Choroid plexus epithelial cell (primary cell): Measurements from ENCODE around the gene GUCD1.
A peak's percentile ranks its signal among the peaks of the same experiment; 100 is the strongest.

ENCODE experiments used
- DNase-seq: peaks from one replicate; pipeline ENCODE4 v3.0.0-alpha.2; 2010; ENCODE audit warnings: low read depth
- H3K4me3 ChIP-seq: 2 replicates; pipeline ENCODE4 v1.5.1; 2011; ENCODE audit warnings: low read depth, mild to moderate bottlenecking, control low read depth, low read length, moderate library complexity
- CTCF ChIP-seq: conservative IDR thresholded peaks from 2 replicates; pipeline ENCODE4 v1.5.1; 2011; ENCODE audit warnings: low read depth, mild to moderate bottlenecking, control low read depth, inconsistent platforms, low read length, moderate library complexity

Gene GUCD1

GRCh38 chr22:24498824-24499223 lies 56.1 kb downstream of the GUCD1 start:
- H3K4me3 ChIP-seq = no peak overlapping the region
- DNase-seq = no peak
- no peak for TF ChIP-seq CTCF

- H3K4me3 ChIP-seq = no peak overlapping the region
- no peak for TF ChIP-seq CTCF
- DNase-seq = no peak
These were observed 57.1 kb downstream of the GUCD1 start for GRCh38 chr22:24497841-24498258.

GRCh38 chr22:24496661-24497060 lies 58.3 kb downstream of the GUCD1 start:
- no peak for TF ChIP-seq CTCF
- no peak for DNase-seq
- no peak overlapping the region for H3K4me3 ChIP-seq

GRCh38 chr22:24496234-24496633 lies 58.7 kb downstream of the GUCD1 start:
- DNase-seq = no peak
- no peak overlapping the region for H3K4me3 ChIP-seq
- TF ChIP-seq CTCF = no peak

- no peak overlapping the region for H3K4me3 ChIP-seq
- no peak for TF ChIP-seq CTCF
- no peak for DNase-seq
These were observed 59.6 kb downstream of the GUCD1 start for GRCh38 chr22:24495365-24495675.

GRCh38 chr22:24494528-24495364 lies 60.2 kb downstream of the GUCD1 start, which contains the start of gene UPB1:
Gene UPB1, plus strand, starts transcription at chr22:24495332. Its CDS starts 72 bp downstream, at chr22:24495404.
- TF ChIP-seq CTCF = no peak
- peak within 1 kb of the TSS; percentile 39 for H3K4me3 ChIP-seq

GRCh38 chr22:24494167-24494527 lies 60.8 kb downstream of the GUCD1 start:
- no peak for TF ChIP-seq CTCF
- H3K4me3 ChIP-seq = peak overlapping the region; percentile 39
- DNase-seq = no peak

More at GRCh38 chr22:24494528-24495364, 60.2 kb downstream of the GUCD1 start, which contains the start of gene UPB1:
- DNase-seq = no peak
